Natural killer cell treated with Interleukin-12 subunit alpha and Interleukin-12 subunit beta and Interleukin-15 and Interleukin-18, amount 100 ng/mL, for 72 hours (primary cell): Measurements from ENCODE around the gene PTCD2. TPM values are rescaled to one million over a fixed set of nuclear protein-coding genes. Genes with fewer than 3 reads are reported as not detected.

Experiments
- ATAC-seq, 2 donors: fragments of 150-1000 bp; cut with Tn5 transposase in 1 of 2; sonication (Bioruptor Pico), chemical (Tn5 transposase) in 1 of 2; 2 replicates each; pipeline ENCODE4 v1.10.0; 2021
- DNase-seq: peaks from one replicate; pipeline ENCODE4 v3.0.0; 2022; ENCODE audit warnings: low spot score
- H3K27ac Mint-ChIP-seq, 2 donors: 1 replicate in 1 of 2; 2 replicates in 1 of 2; pipeline ENCODE4 v1.8.0; 2022; ENCODE audit warnings: mixed read lengths in 2 of 2, mild to moderate bottlenecking in 1 of 2, moderate library complexity in 1 of 2
- H3K27me3 Mint-ChIP-seq, 2 donors: 1 replicate in 1 of 2; 2 replicates in 1 of 2; pipeline ENCODE4 v1.8.0; 2022; ENCODE audit warnings: mixed read lengths in 2 of 2
- H3K36me3 Mint-ChIP-seq: one replicate; pipeline ENCODE4 v1.8.0; 2022; ENCODE audit warnings: mixed read lengths
- H3K4me1 Mint-ChIP-seq, 2 donors: 1 replicate in 1 of 2; 2 replicates in 1 of 2; pipeline ENCODE4 v1.8.0; 2022; ENCODE audit warnings: low read depth in 2 of 2, mixed read lengths in 2 of 2, mild to moderate bottlenecking in 1 of 2
- H3K4me3 Mint-ChIP-seq: one replicate; pipeline ENCODE4 v1.8.0; 2022; ENCODE audit warnings: mixed read lengths
- H3K9me3 Mint-ChIP-seq: 2 replicates; pipeline ENCODE4 v1.8.0; 2022; ENCODE audit warnings: mixed read lengths
- total RNA-seq, 2 donors: library from RNA; stranded (reverse); gene quantifications; one replicate each; pipeline ENCODE4 v1.2.3, GENCODE V29; 2022

The PTCD2 gene
- 10 to 100 TPM in 1 of 2 donors, 1 to 10 TPM in 1; 8.0 to 11.3 TPM for total RNA-seq

GRCh38 chr5:72319976-72320752, at the start of gene PTCD2, which contains the start of gene MRPS27:
Gene PTCD2 (plus strand): TSS chr5:72320373. CDS start chr5:72320383, 10 bp downstream.
Gene MRPS27 (minus strand): TSS chr5:72320240. CDS start chr5:72320221, 19 bp downstream.
- H3K9me3 Mint-ChIP-seq: no peaks in the 10 kb centered on the region
- H3K4me3 Mint-ChIP-seq: peak within 1 kb of the TSS; percentile 98
- DNase-seq (peak; percentile 96), ATAC-seq (peak; percentile 100)
- peaks cover 14 to 20% of the 10 kb centered on the region in 2 donors for H3K4me1 Mint-ChIP-seq
- peaks cover 16% of the 10 kb centered on the region for H3K36me3 Mint-ChIP-seq
- H3K27me3 Mint-ChIP-seq: no peaks in the 10 kb centered on the region
- peak within 1 kb of the TSS; percentile 90 to 98 for H3K27ac Mint-ChIP-seq

GRCh38 chr5:72271702-72272101, 48.5 kb upstream of the PTCD2 start:
- Mint-ChIP-seq H3K36me3 (peaks cover 12% of the 10 kb centered on the region), H3K27ac (no peak overlapping the region), H3K9me3 (no peaks in the 10 kb centered on the region), H3K4me1 (peaks cover 3 to 9% of the 10 kb centered on the region in 2 donors), H3K27me3 (no peaks in the 10 kb centered on the region), H3K4me3 (no peak overlapping the region)
- ATAC-seq (no peak), DNase-seq (no peak)

GRCh38 chr5:72272398-72272797, 47.8 kb upstream of the PTCD2 start:
- DNase-seq: no peak
- no peaks in the 10 kb centered on the region for H3K9me3 Mint-ChIP-seq
- no peak overlapping the region for H3K27ac Mint-ChIP-seq
- no peak overlapping the region for H3K4me3 Mint-ChIP-seq
- H3K4me1 Mint-ChIP-seq: peaks cover 6 to 9% of the 10 kb centered on the region in 2 donors
- H3K36me3 Mint-ChIP-seq: peaks cover 12% of the 10 kb centered on the region
- ATAC-seq: no peak
- no peaks in the 10 kb centered on the region for H3K27me3 Mint-ChIP-seq

GRCh38 chr5:72273547-72273946, 46.6 kb upstream of the PTCD2 start:
- Mint-ChIP-seq H3K9me3 (no peaks in the 10 kb centered on the region), H3K27me3 (no peaks in the 10 kb centered on the region), H3K36me3 (peaks cover 12% of the 10 kb centered on the region), H3K4me3 (no peak overlapping the region), H3K4me1 (peaks cover 6 to 9% of the 10 kb centered on the region in 2 donors), H3K27ac (no peak overlapping the region)
- DNase-seq (no peak), ATAC-seq (no peak)

- Mint-ChIP-seq H3K27me3 (no peaks in the 10 kb centered on the region), H3K9me3 (no peaks in the 10 kb centered on the region)
Measured at GRCh38 chr5:72276219-72276752, 43.9 kb upstream of the PTCD2 start.

GRCh38 chr5:72280581-72281069, 39.5 kb upstream of the PTCD2 start:
- no peaks in the 10 kb centered on the region for H3K27me3 Mint-ChIP-seq
- H3K4me3 Mint-ChIP-seq: no peak overlapping the region
- peaks cover 10% of the 10 kb centered on the region for H3K36me3 Mint-ChIP-seq
- no peak overlapping the region for H3K27ac Mint-ChIP-seq
- ATAC-seq: no peak
- DNase-seq: no peak
- peaks cover 6 to 9% of the 10 kb centered on the region in 2 donors for H3K4me1 Mint-ChIP-seq
- no peaks in the 10 kb centered on the region for H3K9me3 Mint-ChIP-seq

More at GRCh38 chr5:72276219-72276752, 43.9 kb upstream of the PTCD2 start:
- Mint-ChIP-seq H3K4me3 (no peak overlapping the region), H3K4me1 (peaks cover 6% of the 10 kb centered on the region in 2 donors), H3K36me3 (peaks cover 12% of the 10 kb centered on the region), H3K27ac (no peak overlapping the region)
- ATAC-seq (no peak), DNase-seq (no peak)

GRCh38 chr5:72281430-72281763, 38.8 kb upstream of the PTCD2 start:
- Mint-ChIP-seq H3K27me3 (no peaks in the 10 kb centered on the region), H3K4me1 (peaks cover 3 to 5% of the 10 kb centered on the region in 2 donors), H3K27ac (peak overlapping the region in 1 of 2 donors; percentile 19), H3K4me3 (no peak overlapping the region), H3K36me3 (peaks cover 3% of the 10 kb centered on the region), H3K9me3 (no peaks in the 10 kb centered on the region)
- ATAC-seq (no peak), DNase-seq (no peak)

- Mint-ChIP-seq H3K36me3 (peaks cover 5% of the 10 kb centered on the region), H3K27ac (peak overlapping the region in 1 of 2 donors; percentile 19), H3K27me3 (no peaks in the 10 kb centered on the region), H3K9me3 (no peaks in the 10 kb centered on the region), H3K4me3 (no peak overlapping the region), H3K4me1 (peaks cover 1 to 4% of the 10 kb centered on the region in 2 donors)
- ATAC-seq: no peak
- no peak for DNase-seq
Measured at GRCh38 chr5:72281764-72282499, 38.2 kb upstream of the PTCD2 start.

GRCh38 chr5:72282878-72283277, 37.3 kb upstream of the PTCD2 start:
- no peak for ATAC-seq
- Mint-ChIP-seq H3K27me3 (no peaks in the 10 kb centered on the region), H3K36me3 (peaks cover 5% of the 10 kb centered on the region), H3K9me3 (no peaks in the 10 kb centered on the region), H3K27ac (no peak overlapping the region), H3K4me3 (no peak overlapping the region), H3K4me1 (peaks cover 0 to 4% of the 10 kb centered on the region in 2 donors)
- no peak for DNase-seq

- peak overlapping the region in 1 of 2 donors; percentile 24 for H3K27ac Mint-ChIP-seq
- no peaks in the 10 kb centered on the region for H3K9me3 Mint-ChIP-seq
- ATAC-seq (no peak), DNase-seq (no peak)
- no peak overlapping the region for H3K4me3 Mint-ChIP-seq
- H3K4me1 Mint-ChIP-seq: peaks cover 0 to 4% of the 10 kb centered on the region in 2 donors
- H3K36me3 Mint-ChIP-seq: peaks cover 5% of the 10 kb centered on the region
- no peaks in the 10 kb centered on the region for H3K27me3 Mint-ChIP-seq
Measured at GRCh38 chr5:72283358-72283757, 36.8 kb upstream of the PTCD2 start.

GRCh38 chr5:72284559-72285423, 35.4 kb upstream of the PTCD2 start:
- no peak for ATAC-seq
- H3K27me3 Mint-ChIP-seq: no peaks in the 10 kb centered on the region
- peaks cover 5% of the 10 kb centered on the region for H3K36me3 Mint-ChIP-seq

GRCh38 chr5:72285424-72285821, 34.8 kb upstream of the PTCD2 start:
- DNase-seq (no peak), ATAC-seq (no peak)
- Mint-ChIP-seq H3K4me1 (peaks cover 0 to 4% of the 10 kb centered on the region in 2 donors), H3K9me3 (no peaks in the 10 kb centered on the region), H3K27me3 (no peaks in the 10 kb centered on the region), H3K36me3 (peaks cover 5% of the 10 kb centered on the region), H3K4me3 (no peak overlapping the region), H3K27ac (no peak overlapping the region)

More at GRCh38 chr5:72284559-72285423, 35.4 kb upstream of the PTCD2 start:
- no peaks in the 10 kb centered on the region for H3K9me3 Mint-ChIP-seq
- no peak overlapping the region for H3K27ac Mint-ChIP-seq
- H3K4me3 Mint-ChIP-seq: no peak overlapping the region
- DNase-seq: no peak
- H3K4me1 Mint-ChIP-seq: peaks cover 0 to 4% of the 10 kb centered on the region in 2 donors

GRCh38 chr5:72286798-72287197, 33.4 kb upstream of the PTCD2 start:
- H3K9me3 Mint-ChIP-seq: no peaks in the 10 kb centered on the region
- H3K27ac Mint-ChIP-seq: no peak overlapping the region
- DNase-seq (no peak), ATAC-seq (no peak)
- no peak overlapping the region for H3K4me3 Mint-ChIP-seq
- no peaks in the 10 kb centered on the region for H3K27me3 Mint-ChIP-seq
- peaks cover 5% of the 10 kb centered on the region for H3K36me3 Mint-ChIP-seq
- H3K4me1 Mint-ChIP-seq: no peaks in the 10 kb centered on the region
